OCI-LY1 (cell line): ENCODE measurements around the gene TBC1D4.
A peak's percentile ranks its signal among the peaks of the same experiment; 100 is the strongest.

ENCODE experiments used
- H2AFZ ChIP-seq: fragments of 200-600 bp; sonication (generic), shearing (Covaris generic); 2 replicates; pipeline ENCODE4 v1.6.0; 2014; ENCODE audit warnings: antibody characterized with exemption, mild to moderate bottlenecking, low read length
- H3F3A ChIP-seq: fragments of 200-600 bp; sonication (generic), shearing (Covaris generic); 2 replicates; pipeline ENCODE4 v1.6.0; 2014; ENCODE audit warnings: mild to moderate bottlenecking, antibody characterized with exemption, low read length, moderate library complexity; ENCODE audit not compliant: insufficient read depth
- H3K27ac ChIP-seq: fragments of 200-600 bp; sonication (generic); 2 replicates; pipeline ENCODE4 v1.5.1; 2014; ENCODE audit warnings: low read length, mixed run types, mild to moderate bottlenecking, low read depth; ENCODE audit not compliant: poor library complexity, severe bottlenecking
- H3K27me3 ChIP-seq: fragments of 200-600 bp; sonication (generic); 2 replicates; pipeline ENCODE4 v1.6.0; 2014; ENCODE audit warnings: antibody characterized with exemption, mild to moderate bottlenecking, low read length, moderate library complexity; ENCODE audit not compliant: insufficient read depth
- H3K36me3 ChIP-seq: fragments of 200-600 bp; sonication (generic); 2 replicates; pipeline ENCODE4 v1.6.1; 2014; ENCODE audit warnings: mild to moderate bottlenecking, antibody characterized with exemption, low read length, moderate library complexity, mixed read lengths; ENCODE audit not compliant: insufficient read depth
- H3K4me1 ChIP-seq: fragments of 200-600 bp; sonication (generic); 2 replicates; pipeline ENCODE4 v1.5.1; 2014; ENCODE audit warnings: mild to moderate bottlenecking, low read length, moderate library complexity; ENCODE audit not compliant: insufficient read depth, severe bottlenecking
- H3K4me2 ChIP-seq: fragments of 200-600 bp; sonication (generic), shearing (Covaris generic); 2 replicates; pipeline ENCODE4 v1.6.1; 2014; ENCODE audit warnings: low read length
- H3K4me3 ChIP-seq: fragments of 200-600 bp; sonication (generic); 2 replicates; pipeline ENCODE4 v1.5.1; 2014; ENCODE audit warnings: low read length, low read depth, mild to moderate bottlenecking, mixed read lengths; ENCODE audit not compliant: poor library complexity, severe bottlenecking
- H3K79me2 ChIP-seq: fragments of 200-600 bp; shearing (Covaris generic); 2 replicates; pipeline ENCODE4 v1.6.1; 2016; ENCODE audit warnings: mixed run types, low read length, mixed read lengths; ENCODE audit not compliant: insufficient read depth
- H3K9ac ChIP-seq: fragments of 200-600 bp; sonication (generic), shearing (Covaris generic); 2 replicates; pipeline ENCODE4 v1.6.1; 2014; ENCODE audit warnings: mild to moderate bottlenecking, low read length, mixed read lengths
- H3K9me2 ChIP-seq: fragments of 200-600 bp; sonication (generic), shearing (Covaris generic); 2 replicates; pipeline ENCODE4 v1.6.1; 2014; ENCODE audit warnings: low read depth, mild to moderate bottlenecking, low read length, mixed read lengths
- H3K9me3 ChIP-seq: fragments of 200-600 bp; shearing (Covaris generic); 2 replicates; pipeline ENCODE4 v1.6.1; 2014; ENCODE audit warnings: low read length, mixed read lengths
- H4K20me1 ChIP-seq: fragments of 200-600 bp; sonication (generic), shearing (Covaris generic); 2 replicates; pipeline ENCODE4 v1.6.0; 2016; ENCODE audit warnings: mild to moderate bottlenecking, low read length; ENCODE audit not compliant: insufficient read depth
- EZH2 ChIP-seq: fragments of 200-600 bp; sonication (generic), shearing (Covaris generic); IDR thresholded peaks from 2 replicates; pipeline ENCODE4 v1.8.0; 2017; ENCODE audit warnings: borderline replicate concordance, mixed run types, mild to moderate bottlenecking, antibody characterized with exemption, low read length, moderate library complexity, mixed read lengths
- TF ChIP-seq, protein P1 (sequence below): fragments of 200-600 bp; sonication (generic), shearing (Covaris generic); IDR thresholded peaks from 2 replicates; pipeline ENCODE4 v1.5.1; 2017; ENCODE audit warnings: mild to moderate bottlenecking, antibody characterized with exemption, low read length, moderate library complexity, mixed read lengths

Gene TBC1D4

DNA sequence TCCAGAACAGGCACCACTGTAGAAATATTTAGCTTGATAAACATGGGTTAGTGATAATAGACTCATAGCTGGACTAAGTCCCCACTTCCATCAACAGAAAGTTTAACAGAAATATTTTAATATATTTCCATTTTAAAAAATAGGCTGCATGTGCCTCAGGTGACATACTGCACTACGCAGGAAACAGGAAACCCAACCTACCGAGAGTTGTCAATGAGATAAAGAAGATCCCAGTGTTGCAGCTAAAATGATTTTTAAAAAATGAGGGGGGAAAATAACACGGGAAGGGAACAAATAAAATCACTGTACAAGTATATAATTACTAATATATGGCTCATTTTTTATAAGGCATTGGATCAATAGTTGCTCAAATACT lies 154.8 kb downstream of the TBC1D4 start:
- Histone ChIP-seq H2AFZ (no peak overlapping the region), H3K4me3 (no peak overlapping the region), H3K79me2 (no peaks in the 10 kb centered on the region), H3K9me2 (no peaks in the 10 kb centered on the region), H3K27ac (no peak overlapping the region), H3K4me1 (no peaks in the 10 kb centered on the region), H3K9me3 (no peaks in the 10 kb centered on the region), H3K36me3 (no peaks in the 10 kb centered on the region), H4K20me1 (no peaks in the 10 kb centered on the region), H3K9ac (no peak overlapping the region), H3K27me3 (0 out of 2 replicates have a peak, but pooled peaks cover 4% of the 10 kb centered on the region), H3K4me2 (no peak overlapping the region), H3F3A (no peaks in the 10 kb centered on the region)
- TF ChIP-seq EZH2, result no peak
- TF ChIP-seq, protein P1, sequence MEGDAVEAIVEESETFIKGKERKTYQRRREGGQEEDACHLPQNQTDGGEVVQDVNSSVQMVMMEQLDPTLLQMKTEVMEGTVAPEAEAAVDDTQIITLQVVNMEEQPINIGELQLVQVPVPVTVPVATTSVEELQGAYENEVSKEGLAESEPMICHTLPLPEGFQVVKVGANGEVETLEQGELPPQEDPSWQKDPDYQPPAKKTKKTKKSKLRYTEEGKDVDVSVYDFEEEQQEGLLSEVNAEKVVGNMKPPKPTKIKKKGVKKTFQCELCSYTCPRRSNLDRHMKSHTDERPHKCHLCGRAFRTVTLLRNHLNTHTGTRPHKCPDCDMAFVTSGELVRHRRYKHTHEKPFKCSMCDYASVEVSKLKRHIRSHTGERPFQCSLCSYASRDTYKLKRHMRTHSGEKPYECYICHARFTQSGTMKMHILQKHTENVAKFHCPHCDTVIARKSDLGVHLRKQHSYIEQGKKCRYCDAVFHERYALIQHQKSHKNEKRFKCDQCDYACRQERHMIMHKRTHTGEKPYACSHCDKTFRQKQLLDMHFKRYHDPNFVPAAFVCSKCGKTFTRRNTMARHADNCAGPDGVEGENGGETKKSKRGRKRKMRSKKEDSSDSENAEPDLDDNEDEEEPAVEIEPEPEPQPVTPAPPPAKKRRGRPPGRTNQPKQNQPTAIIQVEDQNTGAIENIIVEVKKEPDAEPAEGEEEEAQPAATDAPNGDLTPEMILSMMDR, result no peak

DNA sequence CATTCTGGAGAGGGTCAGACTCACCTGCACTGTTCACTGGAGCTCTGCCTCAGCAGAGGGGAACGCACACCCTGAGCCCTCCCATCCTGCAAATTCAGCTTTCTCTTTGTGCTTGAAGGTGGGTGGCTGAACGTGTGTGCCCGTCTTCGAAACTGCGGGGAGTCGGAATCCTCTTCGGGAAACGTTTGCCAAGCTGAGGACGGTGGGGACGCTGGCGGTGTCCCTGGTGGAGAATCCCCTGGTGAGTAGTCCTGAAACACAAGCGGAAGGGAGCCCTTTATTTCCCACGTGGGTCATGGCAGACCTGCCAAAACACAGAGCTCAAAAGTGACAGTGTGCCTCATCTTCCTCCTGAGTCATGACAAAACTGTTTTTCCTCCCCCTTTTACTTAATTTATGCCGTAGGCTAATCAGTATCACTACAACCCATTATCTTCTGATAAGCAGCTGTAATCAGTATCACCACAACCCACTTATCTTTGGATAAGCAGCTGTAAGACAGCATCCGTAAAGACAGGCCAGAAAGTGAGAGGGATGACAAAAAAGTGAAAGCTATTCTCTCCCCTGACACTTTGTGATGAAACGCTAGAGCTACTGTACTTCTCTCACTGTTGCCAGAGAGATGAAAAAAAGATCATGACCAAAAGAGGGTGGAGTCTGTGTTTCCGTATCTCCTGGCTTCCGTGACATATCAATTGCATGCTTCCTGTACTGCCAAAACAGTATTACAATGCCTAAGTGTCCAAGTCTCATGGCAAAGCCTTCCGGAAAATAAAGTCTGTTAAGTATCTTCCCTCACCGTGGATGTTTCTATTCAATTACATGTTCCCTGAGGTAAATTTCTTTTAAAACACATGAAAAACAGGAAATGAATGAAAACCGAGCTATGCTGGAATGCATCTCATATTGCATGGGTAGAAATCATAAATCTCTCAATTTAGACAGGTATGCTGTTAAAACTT lies 155.5 kb downstream of the TBC1D4 start:
- Histone ChIP-seq H3F3A (no peaks in the 10 kb centered on the region), H3K9me3 (no peaks in the 10 kb centered on the region), H3K27ac (no peak overlapping the region), H3K9ac (no peak overlapping the region), H3K4me2 (peak overlapping the region; percentile 25; the same call in 1 of the 2 replicates), H3K36me3 (no peaks in the 10 kb centered on the region), H3K4me1 (no peaks in the 10 kb centered on the region), H3K79me2 (no peaks in the 10 kb centered on the region), H3K27me3 (no peaks in the 10 kb centered on the region), H4K20me1 (no peaks in the 10 kb centered on the region), H3K4me3 (no peak overlapping the region), H2AFZ (no peak overlapping the region), H3K9me2 (no peaks in the 10 kb centered on the region)
- TF ChIP-seq EZH2, result no peak
- TF ChIP-seq, protein P1, result no peak

DNA sequence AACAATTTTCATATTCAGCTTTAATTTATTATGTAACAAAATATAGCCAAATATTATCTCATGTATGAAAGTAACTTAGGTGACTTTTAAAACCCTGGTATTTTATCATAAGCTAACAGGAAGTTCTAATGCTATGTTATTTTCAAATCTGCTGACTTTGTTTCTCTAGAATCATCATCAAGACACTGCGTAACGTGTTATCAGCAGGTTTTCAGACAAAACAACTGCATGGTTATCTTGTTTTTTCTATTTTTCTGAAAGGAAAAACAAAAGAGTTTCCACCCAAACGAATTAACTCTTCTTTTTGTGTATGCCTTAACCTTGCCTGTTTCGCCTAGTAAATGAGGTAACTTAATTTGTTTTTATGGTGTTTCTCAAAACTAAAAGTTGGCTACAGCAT lies 156.3 kb downstream of the TBC1D4 start:
- H3K9ac ChIP-seq, result no peak overlapping the region
- H3K4me1 ChIP-seq, result no peaks in the 10 kb centered on the region
- no peaks in the 10 kb centered on the region for H3K9me3 ChIP-seq
- H3K4me3 ChIP-seq, result no peak overlapping the region
- H2AFZ ChIP-seq, result no peak overlapping the region
- TF ChIP-seq, protein P1, result no peak
- no peak for TF ChIP-seq EZH2
- H3K27ac ChIP-seq, result no peak overlapping the region
- H4K20me1 ChIP-seq, result no peaks in the 10 kb centered on the region
- no peaks in the 10 kb centered on the region for H3K36me3 ChIP-seq
- peak overlapping the region; percentile 25; the same call in 1 of the 2 replicates for H3K4me2 ChIP-seq
- no peaks in the 10 kb centered on the region for H3K27me3 ChIP-seq
- H3K9me2 ChIP-seq, result no peaks in the 10 kb centered on the region
- H3F3A ChIP-seq, result no peaks in the 10 kb centered on the region
- H3K79me2 ChIP-seq, result no peaks in the 10 kb centered on the region
